ENCODE measurements around the gene FADS6.

- TF ChIP-seq POLR2A (IDR thresholded peaks at IDR 0.05), result no peak
- TF ChIP-seq CTCF (IDR thresholded peaks at IDR 0.05), result no peak
Observed at GRCh38 chr17:74842146-74842598, 51.3 kb downstream of the FADS6 start.

Measured in uterus (tissue), 2 donors.